ENCODE results near the gene PCDH7.

The PCDH7 gene

GRCh38 chr4:30728311-30728710 is 8.1 kb downstream of the PCDH7 start:
- DNase-seq: no peak

DNA sequence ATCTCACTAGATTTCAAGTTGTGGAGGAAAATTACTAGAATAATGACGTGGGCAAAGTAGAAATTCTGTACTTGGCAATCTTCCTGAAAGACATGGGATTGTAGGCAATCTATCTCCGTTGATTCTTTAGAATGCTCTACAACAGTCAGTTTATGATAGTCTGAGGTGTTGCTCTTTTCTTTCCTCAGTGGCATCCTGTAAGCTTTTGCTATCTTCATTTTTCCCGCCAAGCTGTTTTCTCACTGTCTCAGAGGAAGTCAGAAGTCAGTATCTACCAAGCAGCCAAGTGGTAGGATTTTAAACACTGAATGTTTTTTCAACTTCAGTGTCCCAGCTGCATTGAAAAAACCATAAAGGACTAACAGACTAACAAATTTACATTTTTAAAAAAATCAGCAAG is 23.7 kb downstream of the PCDH7 start:
- DNase-seq: no peak

- DNase-seq: no peak
Measured at GRCh38 chr4:30744386-30744785, 24.2 kb downstream of the PCDH7 start.

DNA sequence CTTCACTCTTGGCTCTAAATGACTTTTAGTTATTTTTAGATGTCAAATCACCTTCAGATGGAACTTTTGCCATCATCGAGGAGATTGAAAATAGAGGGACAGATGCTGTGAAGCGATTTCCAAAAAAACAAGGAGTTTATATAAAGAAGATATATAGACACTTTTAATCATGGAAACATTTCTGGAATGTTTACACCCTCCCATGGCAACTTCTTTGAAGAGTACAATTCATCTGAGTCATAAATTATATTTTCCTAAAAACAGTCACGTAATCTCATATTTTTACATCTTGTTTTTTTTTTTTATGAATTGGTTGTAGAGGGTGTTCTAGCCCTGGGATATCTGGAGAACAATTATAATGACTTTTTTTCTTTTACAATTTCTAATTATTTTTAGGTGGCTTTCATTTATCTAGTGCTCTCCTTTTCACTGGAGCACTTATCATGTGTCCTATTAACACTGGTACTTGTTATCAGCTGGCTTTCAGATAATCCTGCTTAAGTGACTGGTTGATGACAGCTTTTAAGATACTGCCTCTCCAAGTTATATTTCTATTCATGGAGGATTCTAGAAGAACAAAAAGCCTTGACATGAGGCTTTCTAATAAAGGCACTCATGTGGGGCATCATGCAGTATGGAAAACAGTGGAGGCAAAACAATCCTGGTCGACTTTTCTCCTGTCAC is 24.9 kb downstream of the PCDH7 start:
- no peak for DNase-seq

DNA sequence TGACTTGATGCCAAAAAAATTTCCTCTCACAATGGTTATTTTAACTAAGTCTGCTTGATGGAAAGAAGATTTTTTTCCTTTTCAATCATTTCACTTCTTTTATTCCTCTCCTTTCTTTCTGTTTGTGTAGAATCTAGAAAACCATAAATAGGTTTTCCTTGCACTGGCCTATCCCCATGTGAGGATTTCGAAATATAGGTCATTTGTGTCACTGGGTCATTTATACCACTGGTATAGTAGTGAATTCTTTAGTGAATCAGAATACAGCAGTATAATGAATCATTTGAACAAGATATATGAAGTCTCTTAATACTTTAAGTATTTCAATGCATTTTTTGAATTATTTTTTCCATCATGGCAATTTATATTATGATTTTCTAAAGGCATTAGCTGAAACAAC is 26.6 kb downstream of the PCDH7 start:
- DNase-seq: no peak

GRCh38 chr4:30753316-30753715 is 33.1 kb downstream of the PCDH7 start:
- DNase-seq: no peak

DNA sequence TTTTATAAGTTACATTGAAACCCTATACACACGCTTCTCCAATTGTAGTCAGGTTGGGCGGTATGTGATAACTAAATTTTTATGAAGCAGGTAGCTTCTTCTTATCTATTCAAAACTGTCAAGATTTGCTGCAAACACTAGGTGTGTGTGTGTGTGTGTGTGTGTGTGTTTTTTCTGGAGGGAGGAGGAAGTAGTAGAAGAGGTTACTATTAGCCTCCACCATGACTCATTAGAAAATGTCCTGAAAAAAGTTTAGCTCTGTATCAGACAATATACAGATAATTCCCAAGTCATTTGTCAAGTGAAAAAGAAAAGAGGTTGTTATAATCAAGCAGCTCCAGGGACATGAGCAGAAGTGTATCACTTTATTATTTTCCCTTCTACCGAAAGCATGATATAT is 33.9 kb downstream of the PCDH7 start:
- DNase-seq: no peak

GRCh38 chr4:30755346-30755745 is 35.2 kb downstream of the PCDH7 start:
- peak; percentile 60 for DNase-seq

- DNase-seq: no peak
Measured at GRCh38 chr4:30756553-30756952, 36.4 kb downstream of the PCDH7 start.

DNA sequence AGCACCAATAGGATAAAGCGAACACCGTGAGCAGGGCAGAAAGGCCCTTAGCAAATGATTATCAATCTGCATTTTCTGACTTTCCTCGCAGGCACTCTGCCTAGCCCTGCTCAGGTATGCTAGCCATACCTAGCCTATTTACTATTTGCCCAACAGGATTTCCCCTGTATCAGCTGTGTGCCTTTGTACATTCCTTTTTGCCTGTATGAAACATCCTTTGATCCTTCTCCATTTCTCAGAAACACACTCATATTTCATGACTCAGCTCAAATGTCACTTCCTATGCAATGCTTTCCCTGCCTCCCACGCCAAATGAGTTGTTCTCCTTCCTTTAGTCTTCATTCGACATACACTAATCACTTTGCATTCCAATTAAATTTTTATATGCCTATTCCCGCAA is 37.2 kb downstream of the PCDH7 start:
- DNase-seq: no peak

DNA sequence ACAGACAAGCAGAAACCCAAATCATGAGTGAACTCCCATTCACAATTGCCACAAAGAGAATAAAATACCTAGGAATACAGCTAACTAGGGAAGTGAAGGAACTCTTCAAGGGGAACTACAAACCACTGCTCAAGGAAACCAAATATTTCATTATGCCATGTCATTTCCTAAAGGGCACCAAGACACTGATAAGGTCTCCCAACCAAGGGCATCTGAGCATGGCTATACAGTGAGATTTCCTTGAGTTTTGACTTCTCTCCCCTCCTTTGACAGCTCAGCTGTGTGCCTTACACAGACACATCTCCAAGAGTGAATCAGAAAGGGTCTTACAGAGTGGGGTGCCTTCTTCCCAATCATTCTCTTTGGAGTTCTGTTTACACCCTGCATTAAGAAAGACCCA is 40.4 kb downstream of the PCDH7 start:
- no peak for DNase-seq

DNA sequence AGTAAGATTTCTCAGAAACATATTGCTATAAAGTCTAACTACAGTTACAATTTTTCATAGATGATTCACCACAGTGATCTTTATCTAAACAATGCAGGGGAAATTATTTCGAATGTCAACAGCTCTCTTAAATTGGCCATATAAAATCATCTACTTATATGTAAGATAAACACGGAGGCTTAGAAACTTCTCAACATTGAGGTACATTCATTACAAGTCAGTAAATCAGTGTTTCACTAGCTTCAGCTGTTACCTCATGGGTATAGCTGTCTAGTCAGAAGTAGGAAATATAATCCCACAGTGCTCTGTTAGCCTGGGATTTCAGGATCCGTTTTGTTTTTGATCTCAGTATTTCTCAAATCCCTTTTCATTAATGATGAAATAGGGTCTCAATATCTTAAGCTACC is 43.2 kb downstream of the PCDH7 start:
- DNase-seq: no peak

GRCh38 chr4:30765022-30765421 is 44.9 kb downstream of the PCDH7 start:
- DNase-seq: no peak

DNA sequence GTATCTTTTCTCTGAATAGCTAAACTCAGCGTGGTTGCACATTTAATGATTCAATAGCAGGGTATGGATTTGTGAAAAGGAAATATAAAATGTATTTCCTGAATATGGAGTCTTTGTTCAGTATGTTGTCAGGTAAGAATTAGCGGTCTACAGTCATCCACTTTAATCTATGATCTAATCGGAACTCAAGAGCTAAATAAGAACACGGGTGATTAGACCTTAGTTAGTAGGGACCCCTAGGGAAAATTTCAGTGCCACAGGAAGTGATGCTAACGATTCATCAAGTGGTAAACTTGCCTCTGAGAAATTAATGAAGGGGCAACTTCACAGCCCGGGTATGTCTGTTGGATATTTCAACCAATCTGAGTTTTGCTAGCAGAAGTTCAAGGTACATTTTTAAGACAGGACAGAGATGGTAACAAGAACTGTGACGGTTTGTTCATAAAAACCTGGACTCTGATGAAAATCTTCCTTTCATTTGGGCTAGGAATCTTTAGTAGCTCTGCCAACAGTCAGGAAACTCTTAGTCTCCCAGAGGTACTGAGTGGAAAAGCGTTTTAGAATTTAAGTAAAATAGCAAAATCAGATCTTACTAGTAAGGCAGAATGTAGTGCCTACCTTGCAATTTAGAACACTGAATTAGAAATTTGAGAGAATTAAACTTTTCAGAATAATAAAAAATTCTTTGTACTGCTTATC is 47.1 kb downstream of the PCDH7 start:
- no peak for DNase-seq

- no peak for DNase-seq
Measured at GRCh38 chr4:30768277-30768676, 48.1 kb downstream of the PCDH7 start.

DNA sequence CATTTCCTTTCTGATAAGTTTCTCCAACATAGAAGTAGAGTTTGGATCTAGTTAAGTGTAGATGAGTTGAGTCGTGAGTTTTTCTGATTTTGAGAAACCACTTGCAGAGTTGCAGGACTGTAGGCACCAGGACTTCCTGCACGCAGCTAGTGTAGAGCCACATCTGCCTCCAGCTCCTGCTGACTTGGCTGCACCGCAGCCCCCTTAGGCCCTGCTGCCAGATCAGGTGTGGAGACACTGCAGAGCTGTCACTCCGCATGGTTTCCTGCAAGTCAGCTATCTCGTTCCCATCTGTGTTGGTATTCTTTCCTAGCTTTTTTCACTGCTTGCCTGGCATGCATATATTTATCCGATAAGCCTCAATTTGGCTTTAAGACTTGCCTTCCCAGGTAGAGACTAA is 48.9 kb downstream of the PCDH7 start:
- peak; percentile 76 for DNase-seq

DNA sequence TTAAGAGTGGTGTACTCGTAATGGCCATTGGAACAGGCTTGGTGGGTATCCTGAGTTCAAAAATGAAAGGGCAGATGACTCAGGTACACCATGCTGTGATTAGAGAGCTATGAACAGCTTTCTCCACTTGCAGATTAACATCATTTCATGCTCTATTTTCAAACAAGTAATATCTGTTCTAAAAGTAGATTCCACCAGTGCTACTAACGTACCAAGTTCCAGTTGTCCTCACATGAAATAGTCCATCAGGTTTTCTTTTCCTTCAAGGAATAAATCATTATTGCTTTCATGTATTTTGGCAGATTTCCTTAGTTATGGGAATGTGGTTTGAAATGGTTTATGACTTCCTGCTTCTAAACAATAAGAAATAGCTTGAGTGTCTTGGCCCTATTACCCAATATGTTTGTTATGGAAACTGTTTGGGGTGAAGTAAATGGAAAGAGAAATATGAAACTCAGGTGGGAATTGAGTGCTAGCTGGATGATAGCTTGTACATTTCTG is 49.9 kb downstream of the PCDH7 start:
- no peak for DNase-seq

- DNase-seq: no peak
Measured at GRCh38 chr4:30770812-30771211, 50.6 kb downstream of the PCDH7 start.

DNA sequence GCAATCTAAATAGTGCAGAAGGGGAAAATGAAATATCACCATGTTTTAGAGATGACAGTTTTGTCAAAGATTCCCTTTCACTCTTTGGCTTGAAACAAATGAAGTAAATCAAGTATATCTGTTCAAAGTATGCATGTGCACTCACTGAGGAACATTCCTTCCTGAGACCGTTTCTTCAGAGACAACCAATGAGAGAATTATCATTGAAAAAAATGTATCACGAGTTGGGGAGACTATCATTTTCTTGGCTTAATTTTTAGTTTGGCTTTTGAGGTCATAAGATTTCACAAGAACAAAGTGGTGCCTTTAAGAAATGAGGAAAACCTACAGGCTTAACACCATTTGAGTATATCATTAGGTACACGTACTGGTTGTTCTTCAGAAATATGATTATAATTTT is 56.3 kb downstream of the PCDH7 start:
- DNase-seq: no peak

GRCh38 chr4:30776921-30777415 is 56.8 kb downstream of the PCDH7 start:
- DNase-seq: no peak

All from islet precursor cell (in vitro differentiated cells).